22Rv1 (cell line): Measurements from ENCODE around the gene CASP12.

Source experiments
- ZFX ChIP-seq: fragments of 450-650 bp; IDR thresholded peaks from 2 replicates; pipeline ENCODE4 v1.6.1; 2017; ENCODE audit warnings: antibody characterized with exemption, borderline replicate concordance
- TF ChIP-seq, protein P1 (sequence below): fragments of 450-650 bp; IDR thresholded peaks from 2 replicates; pipeline ENCODE4 v1.5.1; 2017; ENCODE audit warnings: mild to moderate bottlenecking

DNA sequence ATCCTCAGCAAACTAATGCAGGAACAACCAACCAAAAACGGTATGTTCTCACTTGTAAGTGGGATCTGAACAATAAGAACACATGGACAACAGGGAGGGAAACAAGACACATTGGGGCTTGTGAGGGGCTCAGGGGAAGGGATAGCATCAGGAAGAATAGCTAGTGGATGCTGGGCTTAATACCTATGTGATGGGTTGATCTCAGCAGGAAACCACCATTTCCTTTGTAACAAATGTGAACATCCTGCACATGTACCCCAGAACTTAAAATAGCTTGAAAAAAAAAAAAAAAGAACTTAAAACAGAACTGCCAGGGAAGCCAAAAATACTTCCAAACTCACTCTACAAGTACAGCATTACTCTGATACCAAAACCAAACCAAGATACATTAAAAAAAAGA is 36.3 kb upstream of the CASP12 start:
- TF ChIP-seq, protein P1, sequence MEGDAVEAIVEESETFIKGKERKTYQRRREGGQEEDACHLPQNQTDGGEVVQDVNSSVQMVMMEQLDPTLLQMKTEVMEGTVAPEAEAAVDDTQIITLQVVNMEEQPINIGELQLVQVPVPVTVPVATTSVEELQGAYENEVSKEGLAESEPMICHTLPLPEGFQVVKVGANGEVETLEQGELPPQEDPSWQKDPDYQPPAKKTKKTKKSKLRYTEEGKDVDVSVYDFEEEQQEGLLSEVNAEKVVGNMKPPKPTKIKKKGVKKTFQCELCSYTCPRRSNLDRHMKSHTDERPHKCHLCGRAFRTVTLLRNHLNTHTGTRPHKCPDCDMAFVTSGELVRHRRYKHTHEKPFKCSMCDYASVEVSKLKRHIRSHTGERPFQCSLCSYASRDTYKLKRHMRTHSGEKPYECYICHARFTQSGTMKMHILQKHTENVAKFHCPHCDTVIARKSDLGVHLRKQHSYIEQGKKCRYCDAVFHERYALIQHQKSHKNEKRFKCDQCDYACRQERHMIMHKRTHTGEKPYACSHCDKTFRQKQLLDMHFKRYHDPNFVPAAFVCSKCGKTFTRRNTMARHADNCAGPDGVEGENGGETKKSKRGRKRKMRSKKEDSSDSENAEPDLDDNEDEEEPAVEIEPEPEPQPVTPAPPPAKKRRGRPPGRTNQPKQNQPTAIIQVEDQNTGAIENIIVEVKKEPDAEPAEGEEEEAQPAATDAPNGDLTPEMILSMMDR = no peak
- no peak for TF ChIP-seq ZFX
